Astrocyte (in vitro differentiated cells and primary cell): ENCODE results near the gene FUT1. TPM values are rescaled to one million over a fixed set of nuclear protein-coding genes. Genes with fewer than 3 reads are reported as not detected.
A peak's percentile ranks its signal among the peaks of the same experiment; 100 is the strongest.

ENCODE experiments used
- DNase-seq: peaks from one replicate; pipeline ENCODE4 v3.0.0-alpha.2; 2010; ENCODE audit warnings: low read depth
- FAIRE-seq: peaks from 2 replicates; lab custom pipeline; 2011; peaks lifted over from hg19 to GRCh38; lab: Jason Lieb, UNC
- H2AFZ ChIP-seq: 2 replicates; pipeline ENCODE4 v1.6.0; 2012; ENCODE audit warnings: low read depth, low read length, inconsistent platforms
- H3K27ac ChIP-seq: 2 replicates; pipeline ENCODE4 v1.5.1; 2011; ENCODE audit warnings: low read depth, low read length, inconsistent platforms
- H3K27me3 ChIP-seq: 2 replicates; pipeline ENCODE4 v1.6.0; 2011; ENCODE audit warnings: low read length, inconsistent platforms; ENCODE audit not compliant: insufficient read depth
- H3K36me3 ChIP-seq: 2 replicates; pipeline ENCODE4 v1.5.1; 2011; ENCODE audit warnings: low read length, inconsistent platforms; ENCODE audit not compliant: insufficient read depth
- H3K4me1 ChIP-seq: 2 replicates; pipeline ENCODE4 v1.5.1; 2011; ENCODE audit warnings: low read length, inconsistent platforms; ENCODE audit not compliant: insufficient read depth
- H3K4me2 ChIP-seq: 2 replicates; pipeline ENCODE4 v1.6.0; 2012; ENCODE audit warnings: low read length, inconsistent platforms
- H3K4me3 ChIP-seq: 2 replicates; pipeline ENCODE4 v1.5.1; 2011; ENCODE audit warnings: low read depth, mild to moderate bottlenecking, low read length, inconsistent platforms; ENCODE audit not compliant: insufficient read depth
- H3K79me2 ChIP-seq: 2 replicates; pipeline ENCODE4 v1.6.0; 2012; ENCODE audit warnings: mild to moderate bottlenecking, low read length, inconsistent platforms; ENCODE audit not compliant: insufficient read depth
- H3K9ac ChIP-seq: 2 replicates; pipeline ENCODE4 v1.6.0; 2012; ENCODE audit warnings: mild to moderate bottlenecking, low read length, inconsistent platforms
- H3K9me3 ChIP-seq: 2 replicates; pipeline ENCODE4 v1.5.1; 2012; ENCODE audit warnings: low read depth, mild to moderate bottlenecking, low read length, inconsistent platforms; ENCODE audit not compliant: insufficient read depth
- H4K20me1 ChIP-seq: 2 replicates; pipeline ENCODE4 v1.6.0; 2012; ENCODE audit warnings: low read length, inconsistent platforms; ENCODE audit not compliant: insufficient read depth
- H3K27ac Mint-ChIP-seq: one replicate; pipeline ENCODE4 v1.8.0; 2021; ENCODE audit warnings: mild to moderate bottlenecking, mixed read lengths; ENCODE audit not compliant: unreplicated experiment
- H3K27me3 Mint-ChIP-seq: one replicate; pipeline ENCODE4 v1.8.0; 2021; ENCODE audit warnings: low read depth, mixed read lengths; ENCODE audit not compliant: unreplicated experiment
- H3K36me3 Mint-ChIP-seq: one replicate; pipeline ENCODE4 v1.8.0; 2021; ENCODE audit warnings: low read depth, mixed read lengths; ENCODE audit not compliant: unreplicated experiment
- H3K4me1 Mint-ChIP-seq: one replicate; pipeline ENCODE4 v1.8.0; 2021; ENCODE audit warnings: low read depth, mixed read lengths; ENCODE audit not compliant: unreplicated experiment
- H3K4me3 Mint-ChIP-seq: one replicate; pipeline ENCODE4 v1.8.0; 2021; ENCODE audit warnings: mild to moderate bottlenecking, moderate library complexity, mixed read lengths; ENCODE audit not compliant: unreplicated experiment
- H3K9me3 Mint-ChIP-seq: one replicate; pipeline ENCODE4 v1.8.0; 2021; ENCODE audit warnings: mild to moderate bottlenecking, mixed read lengths; ENCODE audit not compliant: unreplicated experiment
- EZH2 ChIP-seq: IDR thresholded peaks from 2 replicates; pipeline ENCODE4 v1.6.1; 2012; ENCODE audit warnings: mild to moderate bottlenecking, low read length, inconsistent platforms; ENCODE audit not compliant: insufficient read depth
- total RNA-seq: library from RNA; stranded (reverse); gene quantifications from 2 replicates; pipeline ENCODE4 v1.2.1, GENCODE V29; 2021
- TF ChIP-seq, protein P1 (sequence below): IDR thresholded peaks from 2 replicates; pipeline ENCODE4 v1.5.1; 2011; ENCODE audit warnings: low read depth, mild to moderate bottlenecking, inconsistent platforms, low read length, moderate library complexity; ENCODE audit not compliant: insufficient read depth

Gene FUT1
- total RNA-seq, 1 donor from 2014 or later: 0.91 TPM

GRCh38 chr19:48798937-48799336, 46.5 kb upstream of the FUT1 start:
- no peak overlapping the region for H3K4me3 ChIP-seq
- no peak overlapping the region for H3K4me3 Mint-ChIP-seq
- no peaks in the 10 kb centered on the region for H4K20me1 ChIP-seq
- H3K4me1 Mint-ChIP-seq: no peaks in the 10 kb centered on the region
- peak overlapping the region; percentile 19 for H3K27ac ChIP-seq
- peaks cover 4% of the 10 kb centered on the region for H3K36me3 Mint-ChIP-seq
- H3K9me3 ChIP-seq: no peaks in the 10 kb centered on the region
- TF ChIP-seq, protein P1, sequence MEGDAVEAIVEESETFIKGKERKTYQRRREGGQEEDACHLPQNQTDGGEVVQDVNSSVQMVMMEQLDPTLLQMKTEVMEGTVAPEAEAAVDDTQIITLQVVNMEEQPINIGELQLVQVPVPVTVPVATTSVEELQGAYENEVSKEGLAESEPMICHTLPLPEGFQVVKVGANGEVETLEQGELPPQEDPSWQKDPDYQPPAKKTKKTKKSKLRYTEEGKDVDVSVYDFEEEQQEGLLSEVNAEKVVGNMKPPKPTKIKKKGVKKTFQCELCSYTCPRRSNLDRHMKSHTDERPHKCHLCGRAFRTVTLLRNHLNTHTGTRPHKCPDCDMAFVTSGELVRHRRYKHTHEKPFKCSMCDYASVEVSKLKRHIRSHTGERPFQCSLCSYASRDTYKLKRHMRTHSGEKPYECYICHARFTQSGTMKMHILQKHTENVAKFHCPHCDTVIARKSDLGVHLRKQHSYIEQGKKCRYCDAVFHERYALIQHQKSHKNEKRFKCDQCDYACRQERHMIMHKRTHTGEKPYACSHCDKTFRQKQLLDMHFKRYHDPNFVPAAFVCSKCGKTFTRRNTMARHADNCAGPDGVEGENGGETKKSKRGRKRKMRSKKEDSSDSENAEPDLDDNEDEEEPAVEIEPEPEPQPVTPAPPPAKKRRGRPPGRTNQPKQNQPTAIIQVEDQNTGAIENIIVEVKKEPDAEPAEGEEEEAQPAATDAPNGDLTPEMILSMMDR: no peak
- no peak for TF ChIP-seq EZH2
- DNase-seq: no peak
- no peaks in the 10 kb centered on the region for H3K79me2 ChIP-seq
- peaks cover 12% of the 10 kb centered on the region for H3K4me1 ChIP-seq
- peak overlapping the region; percentile 54 for H2AFZ ChIP-seq
- H3K36me3 ChIP-seq: no peaks in the 10 kb centered on the region
- H3K9me3 Mint-ChIP-seq: no peaks in the 10 kb centered on the region
- H3K27me3 ChIP-seq: no peaks in the 10 kb centered on the region
- no peak for FAIRE-seq
- peak overlapping the region; percentile 61 for H3K4me2 ChIP-seq
- no peak overlapping the region for H3K27ac Mint-ChIP-seq
- peak overlapping the region; percentile 44 for H3K9ac ChIP-seq
- no peaks in the 10 kb centered on the region for H3K27me3 Mint-ChIP-seq

DNA sequence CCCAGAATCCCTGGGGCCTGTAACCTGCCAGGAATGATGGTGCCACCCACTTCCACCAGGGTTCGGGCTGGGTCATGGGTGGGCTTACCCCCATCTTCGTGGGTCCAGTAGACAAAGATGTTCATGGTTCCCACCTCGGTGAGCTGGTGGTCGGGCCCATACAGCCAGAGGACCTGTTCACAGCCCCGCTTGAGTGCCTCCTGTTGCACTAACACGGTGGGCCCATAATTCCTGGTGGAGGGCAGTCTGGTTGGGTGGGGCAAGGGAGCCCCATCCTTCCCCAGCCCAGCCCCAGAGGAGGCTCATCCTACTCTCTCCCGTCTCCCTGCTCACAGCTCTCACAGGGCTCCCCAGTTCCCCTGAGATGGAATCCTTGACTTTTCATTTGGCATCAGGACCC, 44.7 kb upstream of the FUT1 start:
- Histone ChIP-seq H3K36me3 (no peaks in the 10 kb centered on the region), H3K27me3 (no peaks in the 10 kb centered on the region), H3K27ac (no peak overlapping the region), H3K4me2 (no peak overlapping the region), H3K9me3 (no peaks in the 10 kb centered on the region), H3K4me3 (no peak overlapping the region), H3K79me2 (no peaks in the 10 kb centered on the region), H3K4me1 (peaks cover 12% of the 10 kb centered on the region), H4K20me1 (no peaks in the 10 kb centered on the region), H2AFZ (no peak overlapping the region), H3K9ac (no peak overlapping the region)
- Mint-ChIP-seq H3K4me3 (no peak overlapping the region), H3K9me3 (no peaks in the 10 kb centered on the region), H3K4me1 (no peaks in the 10 kb centered on the region), H3K36me3 (peaks cover 1% of the 10 kb centered on the region), H3K27me3 (no peaks in the 10 kb centered on the region), H3K27ac (no peak overlapping the region)
- TF ChIP-seq, protein P1: no peak
- TF ChIP-seq EZH2: no peak
- FAIRE-seq: no peak
- no peak for DNase-seq

DNA sequence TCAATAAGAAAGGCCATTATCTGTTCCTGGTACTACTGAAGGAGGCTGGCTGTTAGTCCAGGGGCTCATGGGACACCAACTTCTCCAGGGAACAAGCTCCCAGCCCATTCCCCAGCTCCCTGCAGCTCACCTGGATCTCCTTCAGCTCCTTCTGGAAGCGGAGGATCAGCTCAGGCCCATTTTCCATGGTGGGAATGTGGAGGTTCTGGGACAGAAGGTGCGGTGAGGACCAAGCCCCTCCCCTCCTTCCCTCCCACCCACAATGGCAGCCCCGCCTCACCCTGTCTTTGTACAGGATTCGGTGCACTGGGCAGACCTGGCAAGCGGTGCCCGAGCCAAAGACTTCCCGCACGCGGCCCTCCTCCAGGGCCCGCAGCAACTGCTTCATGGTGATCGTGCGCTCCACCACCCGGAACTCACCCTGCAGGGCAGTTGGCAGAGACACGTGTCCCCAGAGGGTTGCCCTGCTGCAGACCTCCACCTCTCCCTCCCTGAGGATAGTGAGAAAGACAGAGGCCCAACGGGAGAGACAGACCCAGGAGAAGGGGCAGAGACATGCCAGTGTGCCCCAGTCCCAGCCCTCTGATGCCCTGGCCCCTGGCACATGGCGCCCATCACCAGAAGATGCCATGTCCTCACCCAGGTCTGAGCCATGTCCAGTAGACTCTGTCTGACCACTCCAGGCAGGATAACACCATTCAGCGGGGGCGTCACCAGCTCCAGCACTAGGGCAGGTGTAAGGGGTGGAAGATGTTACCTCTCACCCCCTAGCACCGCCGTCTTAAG, 44.0 kb upstream of the FUT1 start:
- no peak overlapping the region for H2AFZ ChIP-seq
- H3K4me3 ChIP-seq: no peak overlapping the region
- no peaks in the 10 kb centered on the region for H3K9me3 Mint-ChIP-seq
- no peak overlapping the region for H3K4me3 Mint-ChIP-seq
- H3K36me3 Mint-ChIP-seq: peaks cover 1% of the 10 kb centered on the region
- no peak overlapping the region for H3K27ac ChIP-seq
- H3K27me3 Mint-ChIP-seq: no peaks in the 10 kb centered on the region
- H3K79me2 ChIP-seq: no peaks in the 10 kb centered on the region
- peaks cover 12% of the 10 kb centered on the region for H3K4me1 ChIP-seq
- H3K4me1 Mint-ChIP-seq: no peaks in the 10 kb centered on the region
- H3K4me2 ChIP-seq: no peak overlapping the region
- FAIRE-seq (no peak), DNase-seq (no peak)
- no peaks in the 10 kb centered on the region for H4K20me1 ChIP-seq
- H3K9me3 ChIP-seq: no peaks in the 10 kb centered on the region
- TF ChIP-seq, protein P1: no peak
- H3K27me3 ChIP-seq: no peaks in the 10 kb centered on the region
- no peaks in the 10 kb centered on the region for H3K36me3 ChIP-seq
- H3K9ac ChIP-seq: no peak overlapping the region
- H3K27ac Mint-ChIP-seq: no peak overlapping the region
